SKM-1 (cell line): ENCODE data around the gene PLPPR1.

ENCODE experiments used
- DNase-seq: peaks from one replicate; lab custom pipeline; 2025; ENCODE audit not compliant: unreplicated experiment; lab: John Stamatoyannopoulos, UW

The PLPPR1 gene

GRCh38 chr9:101201630-101202029 lies 173.1 kb downstream of the PLPPR1 start:
- no peak for DNase-seq

- DNase-seq, result no peak
Measured at GRCh38 chr9:101209670-101210069, 181.1 kb downstream of the PLPPR1 start.

GRCh38 chr9:101212661-101213060 lies 184.1 kb downstream of the PLPPR1 start:
- DNase-seq, result no peak

- no peak for DNase-seq
Measured at GRCh38 chr9:101219030-101219429, 190.5 kb downstream of the PLPPR1 start.

GRCh38 chr9:101220341-101220740 lies 191.8 kb downstream of the PLPPR1 start:
- no peak for DNase-seq

GRCh38 chr9:101225271-101225670 lies 196.7 kb downstream of the PLPPR1 start:
- DNase-seq, result no peak

- no peak for DNase-seq
Measured at GRCh38 chr9:101226161-101226560, 197.6 kb downstream of the PLPPR1 start.

- DNase-seq, result no peak
Measured at GRCh38 chr9:101226803-101227202, 198.3 kb downstream of the PLPPR1 start.

- no peak for DNase-seq
Measured at GRCh38 chr9:101229606-101230005, 201.1 kb downstream of the PLPPR1 start.

- DNase-seq, result no peak
Measured at GRCh38 chr9:101232405-101232977, 204.0 kb downstream of the PLPPR1 start.

GRCh38 chr9:101235105-101235866 lies 206.8 kb downstream of the PLPPR1 start:
- DNase-seq, result no peak

GRCh38 chr9:101242651-101243050 lies 214.1 kb downstream of the PLPPR1 start:
- no peak for DNase-seq

GRCh38 chr9:101246691-101247090 lies 218.2 kb downstream of the PLPPR1 start:
- DNase-seq, result no peak

- DNase-seq, result no peak
Measured at GRCh38 chr9:101247297-101247696, 218.8 kb downstream of the PLPPR1 start.

- no peak for DNase-seq
Measured at GRCh38 chr9:101254733-101255433, 226.4 kb downstream of the PLPPR1 start.

- DNase-seq, result no peak
Measured at GRCh38 chr9:101264727-101265126, 236.2 kb downstream of the PLPPR1 start.

GRCh38 chr9:101265261-101265660 lies 236.7 kb downstream of the PLPPR1 start:
- no peak for DNase-seq

GRCh38 chr9:101268426-101268825 lies 239.9 kb downstream of the PLPPR1 start:
- no peak for DNase-seq

GRCh38 chr9:101269591-101270283 lies 241.2 kb downstream of the PLPPR1 start:
- DNase-seq, result no peak

- DNase-seq, result no peak
Measured at GRCh38 chr9:101270302-101270701, 241.8 kb downstream of the PLPPR1 start.

- DNase-seq, result no peak
Measured at GRCh38 chr9:101271102-101271501, 242.6 kb downstream of the PLPPR1 start.
